Measurements from ENCODE around the gene STAC.

Gene STAC

DNA sequence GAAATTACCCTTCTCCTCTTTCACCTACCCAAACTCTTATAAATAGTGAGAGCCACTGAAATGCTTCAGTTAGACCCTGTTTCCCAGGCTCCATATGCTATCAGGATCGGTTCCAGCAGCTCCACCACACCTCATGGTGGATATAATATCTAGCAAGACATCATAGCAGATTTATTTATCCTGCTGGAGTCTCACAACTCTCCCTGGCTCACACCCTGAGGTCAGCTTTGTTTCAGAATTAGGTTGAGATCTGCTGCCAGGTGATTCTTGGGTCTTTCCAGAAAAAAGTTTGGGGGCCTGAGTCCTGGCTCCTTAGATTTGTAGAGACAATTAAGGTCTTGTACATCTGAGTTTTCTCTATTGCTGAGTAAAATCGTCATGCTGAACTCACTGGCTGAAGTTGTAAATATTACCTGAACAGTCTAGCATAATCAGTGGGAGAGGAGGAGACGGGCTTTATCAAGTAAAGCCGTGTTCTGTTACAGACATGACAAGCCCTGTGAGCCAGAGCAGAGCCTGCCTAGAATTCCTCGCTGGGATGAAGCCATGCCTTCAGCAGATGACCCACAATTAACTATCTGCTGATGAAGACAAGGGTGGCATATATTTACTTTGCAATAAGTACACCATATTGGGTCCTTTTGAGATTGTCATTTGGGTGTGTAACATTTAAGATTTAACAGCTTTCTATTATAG lies 131.6 kb downstream of the STAC start:
- DNase-seq, result no peak
- intact Hi-C loops (cut with DNase I), result no loop called here

DNA sequence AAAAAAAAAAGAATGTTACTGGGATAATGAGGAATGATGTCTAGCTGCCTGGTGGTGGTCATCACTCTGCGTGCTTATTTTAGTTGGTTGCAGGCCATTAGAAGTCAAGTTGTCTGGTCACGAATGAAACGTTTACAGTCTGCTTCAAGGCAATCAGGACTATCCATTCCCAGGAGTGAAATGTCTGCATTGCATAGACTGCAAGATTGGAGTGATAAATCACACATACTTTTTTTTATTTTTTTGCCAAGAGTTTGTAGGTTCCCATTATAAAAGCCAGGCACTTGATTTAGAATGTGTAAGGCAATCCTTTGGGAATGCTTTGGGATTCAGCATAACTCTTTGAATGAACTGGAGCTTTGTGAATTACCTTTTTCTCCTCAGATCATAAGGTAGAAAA lies 132.3 kb downstream of the STAC start:
- intact Hi-C loops (cut with DNase I), result no loop called here

DNA sequence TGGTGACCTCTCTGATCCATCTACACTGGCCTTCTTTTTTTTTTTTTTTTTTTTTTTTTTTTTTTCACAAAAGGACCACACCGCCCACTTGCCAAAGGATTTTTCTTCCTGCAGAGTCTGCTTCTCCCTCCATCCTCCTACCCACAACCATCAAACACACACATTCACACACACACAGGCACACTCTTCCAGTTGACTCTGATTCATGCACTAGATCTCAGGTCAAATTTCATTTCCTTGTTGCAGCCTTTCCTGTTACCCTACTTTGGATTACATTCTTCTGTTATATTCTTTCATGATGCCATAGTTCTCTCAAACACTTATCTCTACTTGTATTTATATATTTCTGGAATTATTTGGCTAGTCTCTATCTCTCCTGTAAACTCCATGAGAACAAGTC lies 133.9 kb downstream of the STAC start:
- intact Hi-C loops (cut with DNase I), result no loop called here

More for the DNA sequence above, 132.3 kb downstream of the STAC start:
- DNase-seq, result no peak

DNA sequence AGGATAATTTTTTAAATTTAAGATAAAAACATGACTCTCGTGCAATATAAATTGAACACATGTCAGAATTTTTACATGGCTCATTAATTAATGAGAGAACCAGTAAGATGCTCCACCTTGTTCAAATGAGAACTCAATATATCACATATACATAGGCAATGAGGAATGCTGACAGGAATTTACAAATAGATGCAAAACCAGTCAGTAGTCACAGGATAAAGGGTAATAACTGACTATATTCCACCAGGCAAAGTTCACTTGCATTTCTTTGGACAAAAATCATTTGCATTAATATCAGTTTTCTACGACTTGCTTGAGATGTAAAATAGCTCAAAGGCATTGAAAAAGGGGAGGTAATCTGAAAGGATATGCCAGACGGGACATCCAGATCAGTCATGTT lies 139.4 kb downstream of the STAC start:
- no peak for DNase-seq
- intact Hi-C loops (cut with DNase I), result no loop called here

More for the DNA sequence above, 133.9 kb downstream of the STAC start:
- DNase-seq, result no peak

DNA sequence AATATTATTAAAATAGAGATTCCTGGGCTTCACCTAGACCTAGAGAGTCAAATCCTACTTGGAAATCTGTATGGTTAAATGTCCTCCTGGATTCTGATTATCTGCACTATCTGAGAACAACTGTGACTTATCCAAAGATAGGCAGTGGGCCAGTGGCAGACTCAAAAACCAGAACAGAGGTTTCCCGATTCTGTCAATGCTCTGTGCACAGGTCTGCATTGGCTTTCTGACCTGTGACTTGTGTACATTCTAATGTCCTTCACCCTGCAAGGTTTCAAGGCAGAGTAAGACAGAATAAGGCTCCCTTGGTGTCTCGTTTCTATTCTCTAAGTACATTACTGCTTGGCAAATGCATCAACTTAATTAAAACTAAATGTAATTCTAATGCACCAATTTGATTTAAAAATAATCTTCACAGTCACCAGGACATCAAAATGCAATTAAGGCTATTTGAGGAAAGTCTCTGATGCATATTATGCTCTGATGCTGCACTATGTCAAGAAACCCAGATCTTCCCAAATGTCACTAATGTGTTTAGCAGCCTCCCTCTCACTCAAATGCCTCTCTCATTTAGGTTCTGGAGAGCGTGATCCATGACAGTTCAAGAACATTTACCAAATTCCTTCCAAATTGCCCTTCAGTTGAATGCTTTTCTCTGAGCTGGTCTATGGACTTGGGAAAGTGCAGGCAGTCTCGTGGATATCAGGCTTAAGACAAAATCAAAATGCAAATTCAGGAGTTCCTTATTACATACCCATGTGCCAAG lies 140.1 kb downstream of the STAC start:
- intact Hi-C loops (cut with DNase I), result no loop called here
- no peak for DNase-seq

DNA sequence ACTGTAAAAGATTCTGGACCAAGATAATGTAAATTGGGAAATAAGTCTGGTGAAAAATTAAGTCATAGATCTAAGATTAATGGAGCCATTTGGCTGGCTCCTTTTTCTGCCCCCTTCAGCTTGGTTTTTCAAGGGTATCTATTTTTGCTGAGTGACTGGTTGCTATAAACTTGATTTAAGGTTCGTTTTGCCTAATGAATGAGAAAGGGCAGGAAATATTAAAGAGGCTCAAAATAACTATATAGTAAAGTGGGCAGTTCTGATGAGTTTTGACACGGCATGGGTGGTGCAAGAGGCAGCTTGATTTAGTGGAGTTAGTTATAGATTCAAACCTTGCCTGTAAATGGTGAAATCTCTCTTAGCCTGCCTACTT lies 140.7 kb downstream of the STAC start:
- intact Hi-C loops (cut with DNase I), result no loop called here

DNA sequence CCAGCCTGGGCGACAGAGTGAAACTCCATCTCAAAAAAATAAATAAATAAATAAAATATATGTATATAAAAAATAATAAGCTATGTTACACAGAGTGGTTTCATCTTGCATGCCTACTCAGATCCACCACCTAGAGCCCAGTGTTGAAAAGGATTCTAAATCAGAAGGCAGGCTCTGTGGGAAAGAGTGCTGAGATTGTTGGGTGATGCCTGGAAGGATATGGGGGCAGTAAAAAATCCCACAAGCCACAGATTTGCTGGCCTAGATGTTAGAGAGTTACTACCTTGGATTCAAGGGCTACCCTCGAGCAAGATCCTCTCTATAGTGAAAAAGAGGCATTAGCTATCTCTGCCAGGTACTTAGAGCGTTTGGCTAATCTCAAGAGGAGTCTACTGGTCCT lies 144.3 kb downstream of the STAC start:
- no peak for DNase-seq
- intact Hi-C loops (cut with DNase I), result no loop called here

More for the DNA sequence above, 140.7 kb downstream of the STAC start:
- no peak for DNase-seq

DNA sequence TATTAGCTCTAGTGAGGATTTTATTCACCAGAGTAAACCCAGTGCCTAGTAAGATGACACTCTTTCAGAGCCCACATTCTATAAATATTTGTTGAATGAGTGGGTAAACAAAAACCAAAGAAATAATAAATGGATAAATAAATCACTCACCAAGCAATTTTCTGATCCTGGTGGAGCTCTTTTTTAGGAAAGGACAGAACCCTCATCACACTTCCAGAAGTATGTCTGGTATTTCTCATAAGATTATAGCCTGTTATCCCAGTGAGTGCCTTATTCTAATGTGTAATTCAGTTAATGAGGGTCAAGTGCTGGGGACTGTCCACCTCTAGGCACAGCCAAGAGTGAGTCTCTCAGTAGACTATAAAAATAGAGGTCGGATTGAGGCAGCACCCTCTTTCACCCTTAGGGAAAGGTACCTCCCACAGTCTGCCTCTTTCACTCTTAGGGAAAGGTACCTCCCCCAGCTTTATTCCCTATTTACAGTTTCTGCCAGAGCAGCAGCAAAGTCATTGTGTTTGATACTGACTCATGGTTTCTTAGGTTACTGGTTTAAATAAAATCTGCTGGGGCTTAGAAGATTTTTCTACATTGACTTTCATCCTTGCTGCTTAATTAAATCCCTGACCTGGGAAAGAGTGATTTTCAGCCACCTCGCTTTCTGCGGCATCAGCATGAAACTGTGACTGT lies 145.0 kb downstream of the STAC start:
- no peak for DNase-seq
- intact Hi-C loops (cut with DNase I), result no loop called here

DNA sequence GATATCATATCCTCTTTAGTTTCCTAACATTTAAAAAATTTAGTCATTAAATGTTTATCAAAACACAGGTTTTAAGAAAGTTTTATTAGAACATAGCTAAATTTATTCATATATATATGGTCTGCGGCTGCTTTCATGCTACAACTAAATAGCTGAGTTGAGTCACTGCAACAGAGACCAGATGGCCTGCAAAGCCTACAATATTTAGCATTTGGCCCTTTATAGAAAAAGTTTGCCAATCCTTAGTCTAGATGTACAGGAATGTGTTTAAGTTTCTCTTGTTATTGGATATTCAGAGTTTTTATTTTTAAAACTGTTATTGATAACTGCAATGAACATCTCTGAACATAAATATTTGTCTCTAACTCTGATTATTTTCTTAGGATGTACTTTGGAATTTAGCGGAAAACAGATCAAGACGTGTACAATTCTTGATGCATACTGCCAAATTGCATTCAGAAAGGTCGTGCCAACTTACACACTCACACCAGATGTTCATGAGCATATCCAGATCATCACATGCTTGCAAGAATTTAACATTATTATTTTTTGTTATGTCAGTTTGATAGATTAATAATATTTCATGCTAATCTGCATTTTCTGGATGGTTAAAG lies 157.9 kb downstream of the STAC start:
- intact Hi-C loops (cut with DNase I), result no loop called here
- no peak for DNase-seq

DNA sequence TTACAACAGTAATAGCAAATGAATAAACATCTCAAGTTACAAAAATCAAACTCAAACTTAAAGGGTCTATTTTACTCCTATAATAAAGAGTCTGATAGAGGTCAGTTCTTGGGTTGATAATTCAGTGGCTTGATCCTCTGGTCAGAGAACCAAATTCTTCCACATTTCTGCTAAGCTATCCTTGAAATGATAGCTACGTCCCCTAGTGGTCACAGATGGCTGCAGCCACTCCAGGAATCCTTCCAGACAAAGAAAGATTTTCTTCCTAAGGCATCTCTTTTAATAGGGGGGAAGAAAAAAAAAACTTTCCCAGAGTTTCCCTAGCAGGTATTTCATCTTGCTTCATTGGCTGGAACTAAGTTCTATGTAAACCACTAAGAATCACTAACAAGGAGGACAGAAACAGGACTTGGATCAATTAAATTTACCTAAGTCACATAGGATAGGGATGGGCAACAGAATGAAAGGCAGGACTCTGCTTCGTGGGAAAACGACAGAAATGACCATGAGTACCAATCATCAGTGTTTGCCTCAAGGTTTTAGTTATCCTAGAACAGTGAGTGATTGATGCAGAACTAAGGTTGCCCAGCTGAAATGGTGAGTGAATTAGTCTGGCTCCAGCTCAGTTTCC lies 160.7 kb downstream of the STAC start:
- no peak for DNase-seq
- intact Hi-C loops (cut with DNase I), result no loop called here

DNA sequence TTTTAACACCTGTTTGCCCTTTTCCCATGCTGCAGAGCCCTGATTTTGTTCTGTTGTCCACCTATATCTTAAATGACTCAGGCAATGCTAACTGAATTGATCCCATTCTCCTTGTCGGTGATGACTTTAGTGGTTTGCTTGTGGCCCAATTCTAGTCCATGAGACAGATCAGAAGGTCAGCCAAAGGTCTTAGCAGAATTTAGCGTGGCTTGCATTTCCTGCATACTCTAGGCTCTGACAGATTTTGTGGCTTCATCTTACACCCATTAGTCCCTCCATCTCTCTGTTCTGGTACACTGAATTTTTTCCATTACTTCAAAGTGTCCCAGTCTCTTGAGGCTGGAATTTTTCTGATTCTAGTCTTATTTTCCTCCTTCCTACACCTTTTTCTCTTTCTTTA lies 161.9 kb downstream of the STAC start:
- intact Hi-C loops (cut with DNase I), result no loop called here
- DNase-seq, result no peak

DNA sequence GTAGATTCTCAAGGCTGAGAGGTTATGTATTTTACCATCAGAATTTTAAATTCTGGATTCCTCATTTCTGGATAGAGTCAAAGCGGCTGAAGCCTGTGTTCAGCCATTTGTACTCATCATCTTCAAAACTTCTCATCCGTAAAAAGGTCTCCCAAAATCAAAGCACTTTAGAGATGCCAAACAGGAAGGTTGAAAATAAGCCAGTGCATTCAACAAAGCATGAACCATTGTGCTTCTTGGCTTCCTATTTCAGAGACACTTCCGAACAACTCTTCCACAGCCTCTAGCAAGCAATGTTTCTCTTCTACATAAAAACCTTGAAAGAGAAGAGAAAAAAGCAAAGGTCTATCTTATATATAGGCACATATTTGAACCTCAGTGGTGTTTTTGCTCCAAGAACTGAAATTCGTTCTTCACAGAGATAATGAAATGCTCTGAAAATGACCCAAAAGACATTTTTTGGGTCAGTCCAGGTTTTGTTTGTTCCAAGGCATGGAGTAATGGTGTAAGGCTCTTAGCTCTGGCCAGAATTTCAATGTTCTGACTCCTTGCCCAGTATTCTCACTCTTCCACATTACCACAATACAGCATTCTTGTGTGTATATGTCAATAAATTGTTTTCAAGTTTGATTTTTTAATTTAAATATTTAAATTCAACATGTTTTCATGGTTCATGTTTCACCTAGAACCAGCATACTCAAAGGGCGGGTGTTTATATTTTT lies 163.1 kb downstream of the STAC start:
- no peak for DNase-seq
- intact Hi-C loops (cut with DNase I), result no loop called here

DNA sequence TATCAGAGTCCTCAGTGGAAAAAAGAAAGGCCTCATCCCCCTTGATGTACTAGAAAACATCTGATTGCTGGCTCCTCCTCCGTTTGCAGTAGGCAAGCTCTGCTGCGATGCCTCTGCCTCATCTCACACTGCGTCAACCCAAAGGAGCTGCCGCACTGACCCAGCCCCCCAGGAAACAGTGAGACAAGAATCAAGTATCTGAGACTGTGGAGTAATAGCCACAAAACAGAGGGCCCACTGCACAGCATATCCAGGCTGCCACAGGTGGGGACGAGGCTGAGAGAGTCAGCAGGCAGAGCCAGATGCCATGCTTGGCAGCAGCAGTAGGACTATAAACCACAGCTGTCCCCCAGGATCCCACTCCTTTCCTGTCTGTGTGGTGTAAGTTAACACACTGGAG lies 165.9 kb downstream of the STAC start:
- intact Hi-C loops (cut with DNase I), result no loop called here
- DNase-seq, result no peak

DNA sequence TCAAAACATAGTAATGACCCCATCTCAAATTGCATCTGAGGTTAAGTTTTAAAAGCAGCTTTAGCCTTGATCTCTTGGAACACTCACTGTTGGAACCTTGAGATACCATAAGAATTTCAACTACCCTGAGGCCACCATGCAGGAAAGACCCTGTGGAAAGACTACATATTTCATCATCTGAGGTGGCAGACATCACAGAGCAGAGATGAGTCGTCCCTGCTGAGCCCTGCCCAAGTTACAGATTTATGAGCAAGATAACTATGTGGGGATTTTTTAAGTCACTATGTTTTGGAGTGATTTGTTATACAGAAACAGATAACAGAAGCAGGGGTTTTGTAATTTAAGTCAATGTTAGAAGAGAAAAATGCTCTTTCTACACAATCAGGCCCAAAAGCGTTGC lies 168.4 kb downstream of the STAC start:
- no peak for DNase-seq
- intact Hi-C loops (cut with DNase I), result no loop called here

DNA sequence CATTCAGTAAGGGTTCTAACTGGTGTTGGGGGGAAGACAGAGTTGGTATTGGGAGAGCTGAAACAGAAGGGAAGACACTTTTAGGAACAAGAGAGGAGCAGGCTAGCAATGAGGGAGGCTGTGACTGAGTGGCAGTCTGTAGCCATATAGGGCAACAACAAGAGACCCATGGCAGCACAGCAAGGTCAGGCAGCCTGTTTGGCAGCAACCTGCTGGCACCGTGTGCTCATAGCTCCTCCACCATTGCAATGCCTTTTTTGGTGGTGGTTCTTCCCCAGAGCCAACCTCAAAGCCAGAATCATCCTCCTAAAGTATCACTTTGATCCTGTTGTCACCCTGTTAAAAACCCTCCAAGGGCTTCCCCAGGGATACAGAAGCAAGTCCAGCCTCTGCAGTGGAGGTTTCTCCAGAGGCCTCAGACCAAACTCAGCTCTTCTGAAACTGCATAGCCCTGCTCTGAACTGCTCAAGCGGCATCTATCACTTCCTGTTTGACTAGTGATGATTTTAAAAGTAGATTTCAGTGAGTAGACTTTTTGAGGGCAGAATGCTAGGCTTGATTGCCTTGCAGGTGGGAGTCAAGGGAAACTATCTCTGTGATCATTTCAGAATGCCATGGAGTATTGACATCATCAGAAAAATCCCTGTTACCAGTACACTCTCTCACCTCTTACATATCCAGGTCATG lies 176.9 kb downstream of the STAC start:
- DNase-seq, result no peak
- intact Hi-C loops (cut with DNase I), result no loop called here

DNA sequence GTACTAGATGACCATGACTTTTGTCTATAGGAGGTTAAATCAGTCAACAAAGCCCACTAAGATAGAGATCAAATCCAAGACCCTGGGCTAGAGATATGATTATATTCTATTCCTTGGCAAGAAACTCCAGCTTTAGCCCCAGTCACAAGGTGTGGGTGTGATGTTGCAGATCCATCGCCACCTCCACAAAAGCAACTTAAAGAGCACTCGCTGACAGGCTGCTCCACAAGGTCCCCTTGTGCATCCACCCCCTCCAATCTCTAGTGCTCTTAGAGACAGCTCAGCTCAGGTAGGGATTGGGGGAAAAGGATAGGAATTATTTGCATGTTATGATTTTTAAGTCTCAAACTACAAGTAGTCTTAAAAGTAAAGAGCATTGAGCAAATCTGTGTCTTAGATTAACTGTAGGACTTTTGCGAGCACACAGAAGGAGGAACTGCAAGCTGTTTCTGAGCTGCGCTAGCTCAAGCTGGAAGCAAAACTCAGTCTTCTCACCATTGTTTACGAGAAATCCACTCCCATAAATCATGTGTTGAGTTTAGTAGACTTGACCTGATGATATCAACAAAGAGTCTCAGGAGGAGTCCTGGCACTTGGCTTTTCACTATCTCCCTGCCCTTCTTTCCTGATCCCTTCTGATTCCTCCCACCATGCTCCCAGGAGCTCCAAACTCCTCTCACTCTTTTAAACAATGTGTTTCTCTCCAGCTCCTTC lies 177.6 kb downstream of the STAC start:
- DNase-seq, result no peak
- intact Hi-C loops (cut with DNase I), result no loop called here

DNA sequence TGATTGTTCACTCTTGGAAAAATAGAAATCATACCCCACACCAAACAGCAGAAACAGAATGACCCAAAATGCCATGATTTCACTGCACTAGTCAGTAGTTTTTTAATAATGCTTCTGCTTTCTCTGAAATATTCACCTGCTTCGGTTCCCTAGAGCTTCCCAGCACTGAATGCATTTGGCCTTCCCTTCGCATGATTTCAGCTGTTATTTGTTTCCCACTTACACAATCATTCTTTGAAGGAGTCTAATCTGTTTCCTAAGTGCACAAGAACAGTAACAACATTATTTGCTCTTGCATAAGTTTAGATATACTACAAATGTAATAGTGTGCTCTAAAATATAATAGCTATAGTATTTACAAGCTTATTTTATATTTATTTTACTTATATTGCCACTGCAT lies 178.7 kb downstream of the STAC start:
- no peak for DNase-seq

DNA sequence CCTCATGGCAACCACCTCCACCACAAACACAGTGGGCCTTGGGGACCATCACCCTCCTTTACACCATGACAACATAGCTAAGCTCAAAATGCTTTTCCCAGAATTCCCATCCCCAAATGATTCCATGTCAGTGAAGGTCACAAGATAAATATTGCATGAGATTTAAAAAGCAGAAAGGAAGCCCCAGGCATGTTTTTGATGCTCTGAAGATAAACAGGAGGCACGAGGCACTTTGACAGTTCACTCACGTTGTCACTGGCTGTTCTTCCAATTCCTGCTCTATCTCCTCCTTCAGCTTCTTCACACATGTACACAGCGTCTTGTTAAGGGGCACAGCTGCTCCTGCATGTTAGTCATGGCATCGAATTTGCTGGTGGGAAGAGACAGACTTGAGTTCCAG lies 180.4 kb downstream of the STAC start:
- intact Hi-C loops (cut with DNase I), result no loop called here
- no peak for DNase-seq

More for the DNA sequence above, 178.7 kb downstream of the STAC start:
- intact Hi-C loops (cut with DNase I), result no loop called here

DNA sequence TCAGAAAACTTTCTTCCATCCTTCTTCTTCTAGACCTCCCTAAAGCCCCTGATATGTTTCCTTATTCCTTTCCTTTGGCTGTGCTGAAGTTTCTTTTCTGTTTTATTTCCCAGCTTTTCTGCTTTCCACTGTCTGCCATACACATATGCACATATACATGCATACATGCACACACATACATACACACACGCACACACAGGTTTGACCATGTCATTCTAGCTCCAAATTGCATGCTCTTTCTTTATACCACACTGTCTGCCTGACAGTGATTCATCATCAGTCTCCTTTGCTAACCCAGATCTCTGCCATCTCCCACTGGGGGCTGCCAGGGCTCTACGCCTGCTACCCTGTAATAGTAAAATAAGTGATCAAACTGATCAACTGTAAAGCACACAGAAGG lies 181.3 kb downstream of the STAC start:
- intact Hi-C loops (cut with DNase I), result no loop called here
- DNase-seq, result no peak
